OCI-LY3 (cell line): ENCODE data around the gene AP4M1.

Experiments
- H2AFZ ChIP-seq: fragments of 200-600, 300-600 bp; shearing (Covaris generic); 2 replicates; pipeline ENCODE4 v1.6.0; 2014; ENCODE audit warnings: antibody characterized with exemption, low read depth, low read length
- H3K27ac ChIP-seq: fragments of 200-600, 300-600 bp; sonication (generic); 2 replicates; pipeline ENCODE4 v1.5.1; 2014; ENCODE audit warnings: mild to moderate bottlenecking, low read length, moderate library complexity, mixed read lengths
- H3K27me3 ChIP-seq: fragments of 200-600, 300-600 bp; sonication (generic); 2 replicates; pipeline ENCODE4 v1.6.1; 2014; ENCODE audit warnings: low read depth, low read length, mixed read lengths
- H3K36me3 ChIP-seq: fragments of 200-600, 300-600 bp; sonication (generic); replicated peaks from 2 replicates; pipeline ENCODE3; 2014; ENCODE audit warnings: low read depth, low read length, mixed read lengths
- H3K4me1 ChIP-seq: fragments of 300-600, 200-600 bp; sonication (generic); 2 replicates; pipeline ENCODE4 v1.6.1; 2014; ENCODE audit warnings: low read length, mixed read lengths
- H3K4me2 ChIP-seq: fragments of 200-600, 300-600 bp; sonication (generic); 2 replicates; pipeline ENCODE4 v1.6.1; 2014; ENCODE audit warnings: low read length, mixed read lengths
- H3K4me3 ChIP-seq: fragments of 300-600, 200-600 bp; sonication (generic); 2 replicates; pipeline ENCODE4 v1.5.1; 2014; ENCODE audit warnings: antibody characterized with exemption, mild to moderate bottlenecking, low read length, moderate library complexity
- H3K79me2 ChIP-seq: fragments of 300-600, 200-600 bp; shearing (Covaris generic); 2 replicates; pipeline ENCODE4 v1.6.1; 2014; ENCODE audit warnings: mild to moderate bottlenecking, low read length, mixed read lengths
- H3K9ac ChIP-seq: fragments of 300-600, 200-600 bp; shearing (Covaris generic); 2 replicates; pipeline ENCODE4 v1.6.0; 2014; ENCODE audit warnings: mild to moderate bottlenecking, low read length, moderate library complexity
- H3K9me3 ChIP-seq: fragments of 200-600, 300-600 bp; shearing (Covaris generic); 2 replicates; pipeline ENCODE4 v1.6.1; 2014; ENCODE audit warnings: low read length, mixed read lengths; ENCODE audit not compliant: insufficient read depth
- H4K20me1 ChIP-seq: fragments of 200-600, 300-600 bp; sonication (generic); 2 replicates; pipeline ENCODE4 v1.6.1; 2016; ENCODE audit warnings: low read length, mixed read lengths; ENCODE audit not compliant: insufficient read depth
- CTCF ChIP-seq: fragments of 200-600, 300-600 bp; sonication (generic); IDR thresholded peaks from 2 replicates; pipeline ENCODE4 v1.5.1; 2014; ENCODE audit warnings: antibody characterized with exemption, low read length, low read depth
- EZH2phosphoT487 ChIP-seq: fragments of 200-600 bp; shearing (Covaris generic); IDR thresholded peaks from 2 replicates; pipeline ENCODE4 v1.6.1; 2018; ENCODE audit warnings: antibody characterized with exemption, mixed run types, low read depth

Gene AP4M1

GRCh38 chr7:100072462-100072861 lies 29.0 kb upstream of the AP4M1 start:
- Histone ChIP-seq H3K27ac (no peak overlapping the region), H3K4me1 (no peaks in the 10 kb centered on the region), H3K27me3 (no peaks in the 10 kb centered on the region), H3K36me3 (peaks cover 72% of the 10 kb centered on the region), H3K4me2 (no peak overlapping the region), H4K20me1 (no peaks in the 10 kb centered on the region), H3K9me3 (peaks cover 14% of the 10 kb centered on the region; the same call in 1 of the 2 replicates), H3K9ac (no peak overlapping the region), H3K79me2 (peaks cover 15% of the 10 kb centered on the region), H3K4me3 (no peak overlapping the region), H2AFZ (no peak overlapping the region)
- TF ChIP-seq CTCF: no peak
- TF ChIP-seq EZH2phosphoT487: no peak

- Histone ChIP-seq H3K4me3 (no peak overlapping the region), H4K20me1 (no peaks in the 10 kb centered on the region), H3K36me3 (peaks cover 75% of the 10 kb centered on the region), H3K4me2 (no peak overlapping the region), H2AFZ (no peak overlapping the region), H3K4me1 (no peaks in the 10 kb centered on the region), H3K27me3 (no peaks in the 10 kb centered on the region), H3K27ac (no peak overlapping the region), H3K79me2 (peaks cover 39% of the 10 kb centered on the region), H3K9ac (no peak overlapping the region), H3K9me3 (peaks cover 14% of the 10 kb centered on the region; the same call in 1 of the 2 replicates)
- TF ChIP-seq CTCF (no peak), EZH2phosphoT487 (no peak)
Observed at GRCh38 chr7:100074841-100075240, 26.6 kb upstream of the AP4M1 start.

- Histone ChIP-seq H3K9ac (no peak overlapping the region), H3K4me1 (peaks cover 5% of the 10 kb centered on the region; the same call in 1 of the 2 replicates), H3K36me3 (peaks cover 73% of the 10 kb centered on the region), H3K4me3 (no peak overlapping the region), H3K9me3 (peaks cover 14% of the 10 kb centered on the region; the same call in 1 of the 2 replicates), H3K27ac (no peak overlapping the region), H3K27me3 (no peaks in the 10 kb centered on the region), H4K20me1 (no peaks in the 10 kb centered on the region), H2AFZ (no peak overlapping the region), H3K79me2 (peaks cover 45% of the 10 kb centered on the region), H3K4me2 (no peak overlapping the region)
- TF ChIP-seq EZH2phosphoT487 (no peak), CTCF (no peak)
Observed at GRCh38 chr7:100075418-100075817, 26.0 kb upstream of the AP4M1 start.

- Histone ChIP-seq H3K27ac (no peak overlapping the region), H3K4me1 (peaks cover 7% of the 10 kb centered on the region; the same call in 1 of the 2 replicates), H3K4me2 (no peak overlapping the region), H3K4me3 (no peak overlapping the region), H4K20me1 (no peaks in the 10 kb centered on the region), H3K79me2 (peaks cover 53% of the 10 kb centered on the region), H3K9ac (no peak overlapping the region), H3K9me3 (no peaks in the 10 kb centered on the region), H2AFZ (no peak overlapping the region), H3K27me3 (no peaks in the 10 kb centered on the region), H3K36me3 (peaks cover 55% of the 10 kb centered on the region)
- TF ChIP-seq CTCF (no peak), EZH2phosphoT487 (no peak)
Observed at GRCh38 chr7:100077205-100077604, 24.2 kb upstream of the AP4M1 start.
